ENCODE data around the gene ABHD17C.

DNA sequence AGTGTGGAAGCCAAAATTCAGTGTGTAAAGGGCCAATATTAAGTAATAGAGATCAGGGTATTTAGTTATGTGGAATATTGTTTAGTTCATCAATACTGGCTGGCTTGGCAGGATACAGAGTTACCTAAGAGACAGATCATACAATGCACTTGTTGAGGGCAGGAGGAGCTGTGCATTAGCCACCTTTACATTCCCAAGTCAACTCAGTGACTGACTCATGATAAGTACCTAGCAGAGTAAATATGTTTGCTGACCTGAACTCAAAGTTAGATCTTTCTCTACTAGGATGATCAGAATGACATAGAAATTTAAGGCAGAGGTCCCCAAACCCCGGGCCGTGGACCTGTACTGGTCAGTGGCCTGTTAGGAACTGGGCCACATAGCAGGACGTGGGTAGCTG lies 3.5 kb upstream of the ABHD17C start:
- TF ChIP-seq, protein P1, sequence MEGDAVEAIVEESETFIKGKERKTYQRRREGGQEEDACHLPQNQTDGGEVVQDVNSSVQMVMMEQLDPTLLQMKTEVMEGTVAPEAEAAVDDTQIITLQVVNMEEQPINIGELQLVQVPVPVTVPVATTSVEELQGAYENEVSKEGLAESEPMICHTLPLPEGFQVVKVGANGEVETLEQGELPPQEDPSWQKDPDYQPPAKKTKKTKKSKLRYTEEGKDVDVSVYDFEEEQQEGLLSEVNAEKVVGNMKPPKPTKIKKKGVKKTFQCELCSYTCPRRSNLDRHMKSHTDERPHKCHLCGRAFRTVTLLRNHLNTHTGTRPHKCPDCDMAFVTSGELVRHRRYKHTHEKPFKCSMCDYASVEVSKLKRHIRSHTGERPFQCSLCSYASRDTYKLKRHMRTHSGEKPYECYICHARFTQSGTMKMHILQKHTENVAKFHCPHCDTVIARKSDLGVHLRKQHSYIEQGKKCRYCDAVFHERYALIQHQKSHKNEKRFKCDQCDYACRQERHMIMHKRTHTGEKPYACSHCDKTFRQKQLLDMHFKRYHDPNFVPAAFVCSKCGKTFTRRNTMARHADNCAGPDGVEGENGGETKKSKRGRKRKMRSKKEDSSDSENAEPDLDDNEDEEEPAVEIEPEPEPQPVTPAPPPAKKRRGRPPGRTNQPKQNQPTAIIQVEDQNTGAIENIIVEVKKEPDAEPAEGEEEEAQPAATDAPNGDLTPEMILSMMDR (conservative IDR thresholded peaks at IDR 0.05; ENCODE audit: low read depth, low read length), result no peak
- no peak for TF ChIP-seq EZH2 (IDR thresholded peaks at IDR 0.05; ENCODE audit: low read length, unreplicated experiment)

Data from PC-3 (cell line).